Measurements from ENCODE around the gene PKP4. TPM values are rescaled to one million over a fixed set of nuclear protein-coding genes. Genes with fewer than 3 reads are reported as not detected.

Gene PKP4
- total RNA-seq, 1 donor, result 62.2 TPM

DNA sequence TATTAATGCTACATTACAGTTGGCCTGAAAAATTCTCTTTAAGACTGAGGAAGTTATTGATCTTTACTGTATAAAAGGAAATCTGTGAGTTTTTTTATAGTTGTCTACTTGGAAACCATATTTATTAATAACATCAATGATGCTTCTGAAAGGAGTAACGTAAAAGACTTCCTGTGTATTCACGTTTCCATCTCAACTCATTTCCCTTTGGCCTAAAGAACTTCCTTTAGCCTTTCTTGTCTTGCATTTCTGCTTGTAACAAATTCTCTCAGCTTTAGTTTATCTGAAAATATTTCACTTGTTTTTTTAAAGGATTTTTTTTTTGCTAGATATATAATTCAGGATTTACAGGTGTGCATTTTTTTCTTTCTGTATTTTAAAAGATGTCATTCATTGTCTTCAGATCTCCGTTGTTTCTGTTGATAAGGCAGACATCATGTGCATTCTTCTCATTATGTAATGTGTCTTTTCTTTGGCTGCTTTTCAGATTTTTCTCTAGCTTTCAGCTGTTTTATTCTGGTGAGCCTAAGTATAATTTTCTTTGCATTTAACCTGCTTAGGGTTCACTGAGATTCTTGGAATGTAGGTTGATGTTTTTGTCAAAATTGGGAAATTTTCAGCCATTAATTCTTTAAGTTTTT, 179.3 kb downstream of the PKP4 start:
- no peak overlapping the region for H3K4me3 ChIP-seq (ENCODE audit: low read depth, low read length)
- DNase-seq (ENCODE audit: low read depth), result no peak
- TF ChIP-seq, protein P1, sequence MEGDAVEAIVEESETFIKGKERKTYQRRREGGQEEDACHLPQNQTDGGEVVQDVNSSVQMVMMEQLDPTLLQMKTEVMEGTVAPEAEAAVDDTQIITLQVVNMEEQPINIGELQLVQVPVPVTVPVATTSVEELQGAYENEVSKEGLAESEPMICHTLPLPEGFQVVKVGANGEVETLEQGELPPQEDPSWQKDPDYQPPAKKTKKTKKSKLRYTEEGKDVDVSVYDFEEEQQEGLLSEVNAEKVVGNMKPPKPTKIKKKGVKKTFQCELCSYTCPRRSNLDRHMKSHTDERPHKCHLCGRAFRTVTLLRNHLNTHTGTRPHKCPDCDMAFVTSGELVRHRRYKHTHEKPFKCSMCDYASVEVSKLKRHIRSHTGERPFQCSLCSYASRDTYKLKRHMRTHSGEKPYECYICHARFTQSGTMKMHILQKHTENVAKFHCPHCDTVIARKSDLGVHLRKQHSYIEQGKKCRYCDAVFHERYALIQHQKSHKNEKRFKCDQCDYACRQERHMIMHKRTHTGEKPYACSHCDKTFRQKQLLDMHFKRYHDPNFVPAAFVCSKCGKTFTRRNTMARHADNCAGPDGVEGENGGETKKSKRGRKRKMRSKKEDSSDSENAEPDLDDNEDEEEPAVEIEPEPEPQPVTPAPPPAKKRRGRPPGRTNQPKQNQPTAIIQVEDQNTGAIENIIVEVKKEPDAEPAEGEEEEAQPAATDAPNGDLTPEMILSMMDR (IDR thresholded peaks at IDR 0.05; ENCODE audit: insufficient read depth, low read depth, low read length), result no peak

DNA sequence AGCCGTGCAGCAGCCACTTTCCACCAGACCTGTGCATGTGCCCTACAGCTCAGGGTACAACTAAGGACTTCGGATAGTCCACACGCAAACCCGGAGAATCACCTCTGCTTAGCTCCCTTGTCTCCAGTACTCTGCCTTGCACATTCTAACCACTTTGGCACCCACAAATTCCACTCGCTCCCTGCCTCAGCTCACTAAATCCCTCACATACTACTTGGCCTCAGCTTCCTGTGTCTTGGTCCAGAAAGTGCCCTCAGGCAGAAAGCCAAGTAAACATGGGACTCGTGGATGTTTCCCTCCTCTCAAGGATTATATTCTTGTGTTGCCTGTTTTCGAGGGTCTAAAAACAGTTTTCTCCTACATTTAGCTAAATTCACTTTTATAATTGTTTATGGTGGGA, 180.6 kb downstream of the PKP4 start:
- TF ChIP-seq, protein P1 (IDR thresholded peaks at IDR 0.05; ENCODE audit: insufficient read depth, low read depth, low read length), result no peak
- H3K4me3 ChIP-seq (ENCODE audit: low read depth, low read length), result no peak overlapping the region
- peak; percentile 32 for DNase-seq (ENCODE audit: low read depth)

DNA sequence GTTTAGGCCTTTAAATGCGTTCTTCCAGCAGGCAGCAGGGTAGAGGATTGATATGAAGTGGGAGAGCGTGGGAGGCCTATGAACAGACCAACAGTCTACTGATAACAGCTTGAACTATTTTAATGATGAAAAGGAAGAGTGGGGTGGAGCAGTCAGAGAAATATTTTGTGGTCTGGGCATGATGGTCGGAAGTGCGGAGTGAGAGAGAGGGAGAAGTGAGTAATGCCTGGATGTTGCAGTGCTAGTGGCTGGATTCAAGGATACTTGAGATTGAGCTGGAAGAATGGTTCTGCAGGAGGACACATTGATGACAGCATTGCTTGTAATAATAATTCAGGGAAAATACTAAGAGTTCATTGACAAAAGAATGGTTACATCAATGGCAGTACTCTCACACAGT, 187.4 kb downstream of the PKP4 start:
- no peak overlapping the region for H3K4me3 ChIP-seq (ENCODE audit: low read depth, low read length)
- peak; percentile 46 for DNase-seq (ENCODE audit: low read depth)
- TF ChIP-seq, protein P1 (IDR thresholded peaks at IDR 0.05; ENCODE audit: insufficient read depth, low read depth, low read length), result no peak

DNA sequence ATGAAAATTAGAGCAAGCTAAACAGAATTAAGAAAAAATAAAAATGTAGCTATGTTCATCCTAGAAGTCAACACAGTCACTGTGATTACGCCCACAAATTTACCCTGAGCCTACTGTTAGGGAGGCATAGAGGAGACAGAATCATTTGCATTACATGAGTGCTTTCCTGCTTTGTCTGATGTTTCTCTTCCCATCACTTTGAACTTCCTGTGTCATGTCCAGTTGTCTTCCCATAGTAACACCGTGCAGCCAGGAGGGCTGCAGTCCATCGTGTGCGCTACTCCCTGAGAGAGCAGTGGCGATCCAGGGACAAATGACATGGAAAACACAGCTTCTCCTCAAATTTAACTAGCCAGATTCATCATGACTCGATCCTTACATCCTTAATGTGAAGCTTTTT, 188.5 kb downstream of the PKP4 start:
- DNase-seq (ENCODE audit: low read depth), result no peak
- no peak overlapping the region for H3K4me3 ChIP-seq (ENCODE audit: low read depth, low read length)
- TF ChIP-seq, protein P1 (IDR thresholded peaks at IDR 0.05; ENCODE audit: insufficient read depth, low read depth, low read length), result no peak

DNA sequence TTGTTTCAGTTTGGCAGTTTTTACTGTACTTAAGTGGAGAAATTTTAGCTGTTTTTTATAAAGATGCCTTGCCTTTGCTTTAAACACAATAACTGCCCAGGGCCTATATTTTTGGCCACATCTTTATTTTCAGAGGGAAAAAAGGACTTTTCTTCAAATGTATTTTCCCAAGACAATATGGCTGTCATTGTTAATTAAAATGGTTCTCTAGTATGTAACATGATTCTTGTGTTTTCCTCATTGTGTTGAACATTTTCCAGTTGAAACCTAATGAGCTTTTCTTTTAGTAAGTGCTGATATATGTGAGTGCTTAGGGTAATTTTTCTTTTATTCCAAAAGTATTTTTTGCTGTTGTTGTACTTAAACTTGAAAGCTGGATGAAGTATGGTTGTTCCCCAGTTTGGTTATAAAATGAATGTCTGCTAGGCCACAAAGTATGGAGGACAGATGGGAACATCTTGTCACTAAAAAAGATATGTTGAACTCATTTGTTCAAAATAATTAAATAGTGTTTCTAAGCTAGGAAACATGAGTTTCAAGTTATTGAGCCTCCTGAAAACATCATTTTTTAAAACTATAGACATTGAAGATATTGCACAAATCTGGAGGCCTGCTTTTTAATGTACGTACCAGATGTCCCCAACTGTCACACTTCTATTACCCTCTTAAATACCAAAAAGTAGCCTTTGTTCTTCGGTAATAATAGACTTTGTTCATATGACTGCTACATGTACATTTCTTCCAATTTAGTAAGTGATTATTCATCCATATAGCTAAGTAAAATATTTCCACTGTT, 190.9 kb downstream of the PKP4 start:
- TF ChIP-seq, protein P1 (IDR thresholded peaks at IDR 0.05; ENCODE audit: insufficient read depth, low read depth, low read length), result no peak

DNA sequence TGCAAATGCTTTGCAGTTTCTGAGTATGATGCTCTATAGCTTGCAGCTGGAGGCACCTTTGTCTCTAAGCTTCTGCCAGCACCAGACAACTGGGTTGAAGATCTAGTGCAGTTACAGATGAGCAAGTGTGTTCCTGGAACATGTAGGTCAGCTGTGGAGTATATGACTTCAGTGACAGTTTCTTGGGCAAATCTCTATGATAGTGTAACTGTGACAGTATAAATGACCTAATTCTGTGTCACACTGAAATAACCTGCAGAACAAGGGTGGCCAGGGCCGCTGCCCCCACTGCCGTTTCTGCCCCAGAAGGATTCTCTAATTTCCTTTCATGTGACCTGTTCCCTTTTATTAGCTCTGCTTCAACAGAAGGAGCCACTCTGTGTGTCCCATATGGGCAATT, 193.1 kb downstream of the PKP4 start:
- TF ChIP-seq, protein P1 (IDR thresholded peaks at IDR 0.05; ENCODE audit: insufficient read depth, low read depth, low read length), result no peak
- DNase-seq (ENCODE audit: low read depth), result no peak
- H3K4me3 ChIP-seq (ENCODE audit: low read depth, low read length), result no peak overlapping the region

More for the DNA sequence above, 190.9 kb downstream of the PKP4 start:
- DNase-seq (ENCODE audit: low read depth), result no peak
- no peak overlapping the region for H3K4me3 ChIP-seq (ENCODE audit: low read depth, low read length)

Data from fibroblast of villous mesenchyme (primary cell).